Measurements from ENCODE around the gene RAE1. TPM values are rescaled to one million over a fixed set of nuclear protein-coding genes. Genes with fewer than 3 reads are reported as not detected.

Gene RAE1
- total and polyA plus RNA-seq, 3 donors from 2014 or later, result 111 to 292 (median 157) TPM

DNA sequence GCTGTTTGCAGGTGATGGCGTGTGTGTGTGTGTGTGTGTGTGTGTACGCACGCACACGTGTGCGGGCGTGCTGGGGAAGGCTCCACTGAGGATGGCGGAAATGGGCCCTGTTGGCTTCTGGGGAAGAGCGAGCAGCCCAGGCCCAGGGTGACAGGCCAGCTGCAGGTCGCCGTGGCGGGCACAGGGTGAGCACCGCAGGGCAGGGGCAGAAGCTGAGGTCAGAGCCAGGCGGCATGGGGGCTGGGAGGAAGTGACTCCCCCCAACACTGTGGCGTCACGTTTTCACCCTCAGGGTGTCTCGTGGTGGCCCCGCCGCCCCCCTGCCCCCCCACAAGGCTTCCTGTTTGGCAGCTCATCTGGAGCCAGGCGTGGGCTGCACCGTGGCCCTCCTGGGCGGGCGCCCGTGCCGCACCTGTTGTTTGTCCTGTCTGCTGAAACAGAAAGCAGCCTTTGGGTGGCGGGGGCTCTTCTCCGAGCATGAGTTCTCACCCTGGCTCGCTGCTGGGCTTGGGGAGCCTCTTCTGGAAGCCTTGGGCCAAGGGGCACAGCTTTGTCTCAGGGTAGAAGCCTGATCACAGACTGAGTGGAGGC, 47.3 kb downstream of the RAE1 start:
- DNase-seq, result peak; percentile 56
- Histone ChIP-seq H3K36me3 (ENCODE audit: low read depth, missing control alignments) (no peaks in the 10 kb centered on the region), H3K4me1 (peaks cover 70% of the 10 kb centered on the region), H3K27me3 (no peaks in the 10 kb centered on the region), H3K4me3 (no peak overlapping the region), H3K27ac (peak overlapping the region; percentile 37 to 56), H3K9me3 (no peaks in the 10 kb centered on the region)
- TF ChIP-seq POLR2A (IDR thresholded peaks at IDR 0.05), result no peak
- TF ChIP-seq, protein P1, sequence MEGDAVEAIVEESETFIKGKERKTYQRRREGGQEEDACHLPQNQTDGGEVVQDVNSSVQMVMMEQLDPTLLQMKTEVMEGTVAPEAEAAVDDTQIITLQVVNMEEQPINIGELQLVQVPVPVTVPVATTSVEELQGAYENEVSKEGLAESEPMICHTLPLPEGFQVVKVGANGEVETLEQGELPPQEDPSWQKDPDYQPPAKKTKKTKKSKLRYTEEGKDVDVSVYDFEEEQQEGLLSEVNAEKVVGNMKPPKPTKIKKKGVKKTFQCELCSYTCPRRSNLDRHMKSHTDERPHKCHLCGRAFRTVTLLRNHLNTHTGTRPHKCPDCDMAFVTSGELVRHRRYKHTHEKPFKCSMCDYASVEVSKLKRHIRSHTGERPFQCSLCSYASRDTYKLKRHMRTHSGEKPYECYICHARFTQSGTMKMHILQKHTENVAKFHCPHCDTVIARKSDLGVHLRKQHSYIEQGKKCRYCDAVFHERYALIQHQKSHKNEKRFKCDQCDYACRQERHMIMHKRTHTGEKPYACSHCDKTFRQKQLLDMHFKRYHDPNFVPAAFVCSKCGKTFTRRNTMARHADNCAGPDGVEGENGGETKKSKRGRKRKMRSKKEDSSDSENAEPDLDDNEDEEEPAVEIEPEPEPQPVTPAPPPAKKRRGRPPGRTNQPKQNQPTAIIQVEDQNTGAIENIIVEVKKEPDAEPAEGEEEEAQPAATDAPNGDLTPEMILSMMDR (IDR thresholded peaks at IDR 0.05), result no peak
- WGBS, 2 donors, result 37 to 70% methylated on average over 8 to 25 of the region's 27 CpGs
- intact Hi-C loops (cut with DNase I; ENCODE audit: low total_unique reads), result loop anchor here (10.0 kb wide), 1 partner anchor 46 kb away; no protein-coding TSS in a partner anchor

DNA sequence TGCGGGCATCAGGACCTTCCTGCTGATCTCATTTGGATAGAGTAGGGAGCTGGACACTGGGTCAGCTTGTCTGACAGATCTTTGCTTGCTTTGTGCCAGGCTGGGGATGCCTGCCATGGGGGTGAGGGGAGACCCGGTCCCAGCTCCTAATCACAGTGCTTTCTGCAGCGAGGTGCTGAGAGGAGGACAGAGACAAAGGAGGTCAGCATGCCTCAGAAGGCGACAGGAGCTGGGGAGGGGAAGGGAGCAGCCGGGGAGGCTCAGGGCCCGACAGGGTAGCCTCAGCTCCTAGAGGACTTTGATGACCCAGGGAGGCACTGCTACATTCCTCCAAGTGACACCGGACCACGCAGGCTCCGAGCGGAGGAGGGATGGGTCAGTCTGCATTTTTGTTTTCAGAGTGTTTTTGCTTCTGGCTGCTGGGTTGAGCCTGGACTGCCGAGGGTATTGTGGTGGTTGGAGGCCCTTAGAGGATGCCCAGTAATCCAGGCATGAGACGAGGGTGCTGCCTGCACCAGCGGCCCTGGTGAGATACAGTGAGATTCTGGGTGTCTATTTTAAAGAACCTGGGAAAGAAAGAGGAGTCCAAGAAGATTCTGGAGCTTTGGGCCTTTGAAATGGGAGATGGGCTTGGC, 48.0 kb downstream of the RAE1 start:
- no peaks in the 10 kb centered on the region for H3K36me3 ChIP-seq (ENCODE audit: low read depth, missing control alignments)

DNA sequence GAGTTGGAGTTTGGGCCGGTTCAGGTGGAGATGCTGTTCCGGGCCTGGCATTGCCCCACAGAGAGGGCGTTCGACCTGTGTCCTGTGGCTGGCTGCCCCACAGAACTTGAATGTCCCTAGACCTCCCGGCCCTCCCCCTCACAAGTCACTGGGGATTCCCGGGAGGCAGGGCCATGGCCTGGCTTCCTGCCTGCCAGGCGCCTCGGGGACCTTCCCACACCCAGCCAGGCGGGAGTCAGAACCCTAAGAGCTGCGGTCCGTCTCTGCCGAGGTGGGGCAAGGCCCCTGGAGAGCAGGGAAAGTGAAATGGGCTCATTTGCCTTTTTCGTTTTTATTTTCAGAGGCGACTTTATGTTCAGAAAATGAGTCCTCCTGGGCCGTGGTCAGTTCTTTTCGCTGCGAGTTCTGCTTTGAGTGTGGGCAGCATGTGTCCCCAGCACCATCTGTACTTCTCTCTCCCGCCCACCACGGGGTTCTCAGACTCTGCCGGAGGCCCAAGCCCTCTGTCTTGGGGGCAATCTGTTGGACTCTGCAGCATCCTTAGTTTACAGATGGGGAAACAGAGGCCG, 48.6 kb downstream of the RAE1 start:
- H3K4me1 ChIP-seq, result peaks cover 63% of the 10 kb centered on the region
- no peaks in the 10 kb centered on the region for H3K27me3 ChIP-seq
- no peaks in the 10 kb centered on the region for H3K36me3 ChIP-seq (ENCODE audit: low read depth, missing control alignments)
- H3K27ac ChIP-seq, result peak overlapping the region; percentile 2 to 56
- peak; percentile 59 for DNase-seq
- H3K4me3 ChIP-seq, result no peak overlapping the region
- H3K9me3 ChIP-seq, result no peaks in the 10 kb centered on the region
- TF ChIP-seq POLR2A (IDR thresholded peaks at IDR 0.05), result no peak
- TF ChIP-seq, protein P1 (IDR thresholded peaks at IDR 0.05), result no peak
- 34 to 51% methylated on average over 20 to 21 of the region's 21 CpGs for WGBS, 2 donors
- intact Hi-C loops (cut with DNase I; ENCODE audit: low total_unique reads), result loop anchor here (10.0 kb wide), 1 partner anchor 45 kb away; no protein-coding TSS in a partner anchor

More for the DNA sequence above, 48.0 kb downstream of the RAE1 start:
- Histone ChIP-seq H3K9me3 (no peaks in the 10 kb centered on the region), H3K27me3 (no peaks in the 10 kb centered on the region), H3K4me3 (no peak overlapping the region), H3K4me1 (peaks cover 66% of the 10 kb centered on the region), H3K27ac (peak overlapping the region; percentile 37 to 56)
- intact Hi-C loops (cut with DNase I; ENCODE audit: low total_unique reads), result loop anchor here (10.0 kb wide), 1 partner anchor 46 kb away; no protein-coding TSS in a partner anchor
- 49 to 65% methylated on average over 13 of the region's 13 CpGs for WGBS, 2 donors
- no peak for DNase-seq
- no peak for TF ChIP-seq POLR2A (IDR thresholded peaks at IDR 0.05)
- TF ChIP-seq, protein P1 (IDR thresholded peaks at IDR 0.05), result no peak

DNA sequence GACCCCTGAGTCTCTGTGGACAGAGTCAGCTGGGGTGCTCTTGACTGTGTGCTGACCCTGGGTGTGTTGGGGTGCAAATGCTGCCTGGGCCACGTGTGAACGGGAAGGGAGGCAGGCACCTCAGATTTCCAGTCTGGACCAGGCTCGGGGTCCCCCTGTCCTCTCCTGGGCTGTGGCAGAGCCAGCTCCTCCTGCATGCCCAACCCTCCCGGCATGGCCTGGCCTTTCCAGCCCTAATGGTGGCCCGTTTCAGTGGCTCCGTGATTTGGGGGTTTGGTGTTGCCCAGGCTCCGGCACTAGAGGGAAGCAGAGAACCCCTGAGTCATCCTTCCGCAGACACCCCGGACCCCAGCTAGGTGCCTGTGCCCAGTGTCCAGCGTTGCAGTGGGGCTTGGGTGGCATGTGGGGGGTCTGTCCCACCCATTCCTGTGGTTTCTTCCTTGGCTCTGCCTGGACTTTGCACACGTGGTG, 49.2 kb downstream of the RAE1 start:
- DNase-seq, result no peak
- WGBS, 2 donors, result 58 to 76% methylated on average over 5 to 11 of the region's 11 CpGs
- H3K9me3 ChIP-seq, result no peaks in the 10 kb centered on the region
- TF ChIP-seq, protein P1 (IDR thresholded peaks at IDR 0.05), result no peak
- TF ChIP-seq POLR2A (IDR thresholded peaks at IDR 0.05), result no peak
- H3K36me3 ChIP-seq (ENCODE audit: low read depth, missing control alignments), result no peaks in the 10 kb centered on the region
- H3K4me1 ChIP-seq, result peaks cover 57% of the 10 kb centered on the region
- H3K4me3 ChIP-seq, result no peak overlapping the region
- no peaks in the 10 kb centered on the region for H3K27me3 ChIP-seq
- intact Hi-C loops (cut with DNase I; ENCODE audit: low total_unique reads), result no loop called here
- peak overlapping the region in 1 of 2 donors; percentile 2 for H3K27ac ChIP-seq

All from testis (tissue), 3 donors.